Measurements from ENCODE around the gene VSX2. TPM values are rescaled to one million over a fixed set of nuclear protein-coding genes. Genes with fewer than 3 reads are reported as not detected.
"Not testable (repeated sequence)": the region's sequence is repeated elsewhere in the genome, so short reads cannot be mapped to it uniquely, and the experiment has no call there.

Gene VSX2
- total RNA-seq, 2 donors from 2014 or later = not detected

- DNase-seq (ENCODE audit: low spot score) = no peak
- intact Hi-C loops (cut with DNase I) = loop anchor here in 1 of 2 donors (5.0 kb wide), 2 partner anchors 137 to 482 kb away; no protein-coding TSS in a partner anchor
Observed at GRCh38 chr14:74249433-74250375, 10.5 kb downstream of the VSX2 start.

GRCh38 chr14:74255281-74255680 is 16.0 kb downstream of the VSX2 start:
- intact Hi-C loops (cut with DNase I) = loop anchor here in 1 of 2 donors (5.0 kb wide), 1 partner anchor 143 kb away; no protein-coding TSS in a partner anchor
- DNase-seq (ENCODE audit: low spot score) = no peak

GRCh38 chr14:74257078-74257940 is 18.1 kb downstream of the VSX2 start:
- DNase-seq (ENCODE audit: low spot score) = no peak

GRCh38 chr14:74257941-74258763 is 18.9 kb downstream of the VSX2 start:
- intact Hi-C loops (cut with DNase I) = loop anchor here in 1 of 2 donors (5.0 kb wide), 1 partner anchor 146 kb away; no protein-coding TSS in a partner anchor
- DNase-seq (ENCODE audit: low spot score) = no peak

More at GRCh38 chr14:74257078-74257940, 18.1 kb downstream of the VSX2 start:
- intact Hi-C loops (cut with DNase I) = loop anchor here in 1 of 2 donors (5.0 kb wide), 1 partner anchor 145 kb away; no protein-coding TSS in a partner anchor

- intact Hi-C loops (cut with DNase I) = loop anchor here in 1 of 2 donors (5.0 kb wide), 1 partner anchor 146 kb away; no protein-coding TSS in a partner anchor
- DNase-seq (ENCODE audit: low spot score) = no peak
Observed at GRCh38 chr14:74258764-74259035, 19.5 kb downstream of the VSX2 start.

- DNase-seq (ENCODE audit: low spot score) = no peak
- intact Hi-C loops (cut with DNase I) = loop anchor here in 1 of 2 donors (5.0 kb wide), 1 partner anchor 147 kb away; no protein-coding TSS in a partner anchor
Observed at GRCh38 chr14:74259513-74259912, 20.3 kb downstream of the VSX2 start.

- intact Hi-C loops (cut with DNase I) = no loop called here
- DNase-seq (ENCODE audit: low spot score) = peak; percentile 74
Observed at GRCh38 chr14:74260525-74261233, 21.4 kb downstream of the VSX2 start.

GRCh38 chr14:74261288-74261687 is 22.0 kb downstream of the VSX2 start:
- peak; percentile 74 for DNase-seq (ENCODE audit: low spot score)
- intact Hi-C loops (cut with DNase I) = no loop called here

GRCh38 chr14:74262076-74262475 is 22.8 kb downstream of the VSX2 start:
- intact Hi-C loops (cut with DNase I) = no loop called here
- peak; percentile 64 for DNase-seq (ENCODE audit: low spot score)

- peak; percentile 23 for DNase-seq (ENCODE audit: low spot score)
- intact Hi-C loops (cut with DNase I) = no loop called here
Observed at GRCh38 chr14:74263181-74263580, 23.9 kb downstream of the VSX2 start.

- no peak for DNase-seq (ENCODE audit: low spot score)
Observed at GRCh38 chr14:74263921-74264320, 24.7 kb downstream of the VSX2 start.

GRCh38 chr14:74265301-74265965 is 26.2 kb downstream of the VSX2 start:
- intact Hi-C loops (cut with DNase I) = no loop called here
- DNase-seq (ENCODE audit: low spot score) = no peak

More at GRCh38 chr14:74263921-74264320, 24.7 kb downstream of the VSX2 start:
- intact Hi-C loops (cut with DNase I) = no loop called here

- no peak for DNase-seq (ENCODE audit: low spot score)
- intact Hi-C loops (cut with DNase I) = no loop called here
Observed at GRCh38 chr14:74267588-74267987, 28.3 kb downstream of the VSX2 start.

GRCh38 chr14:74270382-74271177 is 31.3 kb downstream of the VSX2 start:
- DNase-seq (ENCODE audit: low spot score); intact Hi-C loops (cut with DNase I): not testable (repeated sequence)

GRCh38 chr14:74271365-74271764 is 32.1 kb downstream of the VSX2 start:
- intact Hi-C loops (cut with DNase I) = no loop called here
- DNase-seq (ENCODE audit: low spot score) = no peak

- no peak for DNase-seq (ENCODE audit: low spot score)
- intact Hi-C loops (cut with DNase I) = no loop called here
Observed at GRCh38 chr14:74275241-74275841, 36.1 kb downstream of the VSX2 start.

GRCh38 chr14:74278080-74278479 is 38.8 kb downstream of the VSX2 start:
- no peak for DNase-seq (ENCODE audit: low spot score)

More at GRCh38 chr14:74278080-74278479, 38.8 kb downstream of the VSX2 start:
- intact Hi-C loops (cut with DNase I) = no loop called here

All from posterior vena cava (tissue), 2 donors.